CD4-positive, alpha-beta T cell treated with Interleukin-4 for 4 hours (primary cell): ENCODE measurements around the gene MYH6.
A peak's percentile ranks its signal among the peaks of the same experiment; 100 is the strongest.

Experiments
- DNase-seq: peaks from one replicate; pipeline ENCODE4 v3.0.0-alpha.2; 2020

The MYH6 gene

DNA sequence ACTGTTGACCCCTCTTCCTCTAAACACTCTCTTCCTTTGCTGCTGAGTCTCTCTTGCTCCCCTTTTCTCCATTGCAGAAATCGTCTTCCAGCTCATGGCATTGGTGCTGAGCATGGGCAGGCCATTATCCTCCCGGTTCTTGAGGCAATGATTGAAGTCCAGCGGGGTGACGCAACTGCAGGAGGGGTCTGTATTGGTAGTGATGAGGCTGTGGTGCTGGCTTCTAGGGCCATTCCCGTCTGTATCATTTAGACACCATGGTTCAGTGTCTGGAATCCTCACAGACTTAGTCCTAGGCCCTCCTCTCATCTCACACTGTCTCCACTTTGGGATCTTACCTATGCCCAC lies 54.7 kb downstream of the MYH6 start:
- DNase-seq, result no peak

DNA sequence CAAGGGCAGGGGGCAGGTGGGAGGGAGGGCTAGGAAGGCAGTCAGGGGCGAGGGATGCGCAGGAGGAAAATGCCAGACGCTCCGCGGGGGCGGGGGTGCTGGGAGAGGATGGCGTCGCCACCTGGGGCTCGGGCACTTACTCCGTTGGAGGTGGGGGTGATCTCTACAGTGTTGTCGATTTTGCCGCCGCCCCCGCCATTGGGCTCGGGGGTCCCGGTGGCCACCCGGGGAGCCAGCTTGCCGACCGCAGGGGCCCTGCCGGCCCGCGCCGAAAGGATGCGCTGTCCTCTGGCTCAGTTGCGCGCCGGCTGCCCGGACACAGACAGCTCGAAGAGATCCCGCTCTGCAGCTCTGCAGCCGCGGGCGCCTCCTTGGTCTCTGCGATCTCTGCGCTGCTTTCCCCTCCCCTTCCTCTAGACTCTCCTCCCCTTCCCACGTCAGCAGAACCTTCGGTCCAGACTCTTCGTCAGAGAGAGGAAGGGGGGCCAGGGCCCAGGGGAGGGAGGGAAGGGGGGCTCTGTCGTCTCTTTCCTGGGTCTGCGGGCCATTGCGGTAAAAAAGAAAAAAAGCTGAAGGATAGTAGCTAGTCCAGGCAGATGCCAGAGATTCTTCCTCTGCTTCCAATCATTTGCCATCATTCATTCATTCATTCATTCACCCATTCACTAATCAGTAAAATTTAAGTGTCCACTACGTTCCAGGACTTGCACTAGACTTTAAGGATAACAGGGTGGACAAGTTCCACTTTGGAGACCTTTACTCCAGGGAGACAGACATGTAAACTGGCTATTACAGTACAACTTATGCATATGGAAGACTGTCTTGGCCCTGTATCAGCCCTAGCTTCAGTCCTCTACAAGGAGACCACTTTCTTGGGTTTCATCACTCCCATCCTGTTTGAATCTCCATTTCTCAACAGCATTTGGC lies 55.3 kb downstream of the MYH6 start, which contains the start of gene SLC22A17:
SLC22A17 (minus strand) TSS at position 382 of the 927 bp plus-strand sequence.
- peak; percentile 20 for DNase-seq

DNA sequence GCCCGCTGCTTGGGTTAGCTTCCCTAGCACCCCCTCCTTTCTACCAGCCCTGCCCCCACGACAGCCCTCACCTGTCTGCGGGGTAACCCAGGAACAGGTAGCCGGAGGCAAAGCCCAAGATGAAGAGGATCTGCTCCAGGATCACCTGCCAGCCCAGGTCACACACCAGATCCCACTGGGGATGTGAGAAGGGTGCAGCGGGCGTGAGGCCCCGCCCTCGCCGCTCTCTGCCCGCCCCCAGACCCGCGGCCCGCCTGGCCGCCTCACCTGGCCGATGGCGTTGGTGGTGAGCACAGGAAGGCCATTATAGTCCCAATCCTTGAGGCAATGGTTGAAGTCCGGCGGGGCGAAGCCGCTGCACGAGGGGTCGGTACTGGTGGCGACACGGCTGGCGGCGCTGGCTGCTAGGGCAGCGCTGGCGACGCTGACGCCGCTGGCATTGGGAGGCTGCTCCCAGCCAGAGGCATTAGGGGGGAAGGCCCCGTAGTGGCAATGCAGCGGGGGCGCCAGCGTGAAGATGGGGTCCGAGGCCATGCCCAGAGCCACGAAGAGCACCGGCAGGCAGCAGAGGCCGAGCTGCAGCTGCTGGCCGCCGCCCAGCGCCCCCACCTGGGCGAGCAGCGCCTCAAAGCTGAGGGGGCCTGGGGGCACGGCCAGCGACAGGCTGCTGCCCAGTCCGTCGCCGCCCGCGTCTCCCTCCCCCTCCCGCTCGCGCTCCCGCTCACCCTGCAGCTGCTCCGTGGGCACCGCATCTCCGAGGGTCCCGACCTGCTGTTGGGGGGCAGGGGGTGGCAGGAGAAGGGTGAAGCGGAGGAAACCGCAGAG lies 56.2 kb downstream of the MYH6 start:
- no peak for DNase-seq

DNA sequence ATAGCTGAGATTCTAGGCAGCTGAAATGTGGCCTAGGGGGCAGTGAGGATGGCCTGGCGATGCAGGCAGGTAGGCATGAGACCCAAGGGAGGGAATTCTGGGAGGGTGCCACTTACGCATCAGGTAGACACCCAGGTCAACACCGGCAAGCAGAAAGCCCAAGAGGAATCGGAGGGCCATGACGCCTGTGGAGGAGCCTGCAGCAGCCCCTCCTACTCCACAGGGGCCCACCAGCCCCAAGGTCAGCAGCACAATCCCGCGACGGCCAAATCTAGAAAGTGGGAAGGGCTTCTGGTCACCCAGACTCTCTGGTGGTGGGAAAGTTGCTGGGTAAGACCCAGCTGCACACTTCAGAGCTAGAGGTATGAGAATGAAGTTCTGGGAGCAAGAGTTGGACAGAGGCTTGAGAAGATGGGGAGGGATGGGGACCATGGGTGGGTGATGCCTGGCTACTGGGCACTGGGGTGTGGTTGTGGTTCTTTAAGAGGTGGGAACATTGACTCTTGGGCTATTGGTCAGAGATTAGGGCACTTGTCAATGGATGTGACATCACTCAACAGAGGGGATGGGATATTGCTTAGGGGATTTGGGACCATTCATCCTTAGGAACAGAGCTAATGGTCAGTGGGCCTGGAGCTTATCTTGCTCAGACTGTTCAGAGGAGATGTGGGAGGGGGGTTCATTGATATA lies 58.8 kb downstream of the MYH6 start:
- DNase-seq, result no peak

DNA sequence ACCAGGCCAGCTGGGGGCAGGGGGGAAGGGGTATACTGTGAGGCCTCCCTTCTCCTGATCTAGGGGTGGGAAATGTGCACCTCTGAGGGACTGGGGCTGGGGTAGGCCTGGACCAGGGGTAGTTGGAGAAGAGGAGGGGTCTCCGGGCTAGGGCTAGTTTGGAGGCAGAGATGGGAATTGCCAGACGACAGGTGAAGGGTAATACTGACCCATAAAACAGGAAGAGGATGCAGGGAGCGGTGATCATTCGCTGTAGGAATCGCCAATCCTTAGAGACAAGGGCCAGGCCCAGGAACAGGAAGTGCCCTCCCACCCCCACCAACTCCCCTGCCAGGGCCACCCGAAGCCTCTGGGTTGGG lies 59.8 kb downstream of the MYH6 start:
- DNase-seq, result no peak

DNA sequence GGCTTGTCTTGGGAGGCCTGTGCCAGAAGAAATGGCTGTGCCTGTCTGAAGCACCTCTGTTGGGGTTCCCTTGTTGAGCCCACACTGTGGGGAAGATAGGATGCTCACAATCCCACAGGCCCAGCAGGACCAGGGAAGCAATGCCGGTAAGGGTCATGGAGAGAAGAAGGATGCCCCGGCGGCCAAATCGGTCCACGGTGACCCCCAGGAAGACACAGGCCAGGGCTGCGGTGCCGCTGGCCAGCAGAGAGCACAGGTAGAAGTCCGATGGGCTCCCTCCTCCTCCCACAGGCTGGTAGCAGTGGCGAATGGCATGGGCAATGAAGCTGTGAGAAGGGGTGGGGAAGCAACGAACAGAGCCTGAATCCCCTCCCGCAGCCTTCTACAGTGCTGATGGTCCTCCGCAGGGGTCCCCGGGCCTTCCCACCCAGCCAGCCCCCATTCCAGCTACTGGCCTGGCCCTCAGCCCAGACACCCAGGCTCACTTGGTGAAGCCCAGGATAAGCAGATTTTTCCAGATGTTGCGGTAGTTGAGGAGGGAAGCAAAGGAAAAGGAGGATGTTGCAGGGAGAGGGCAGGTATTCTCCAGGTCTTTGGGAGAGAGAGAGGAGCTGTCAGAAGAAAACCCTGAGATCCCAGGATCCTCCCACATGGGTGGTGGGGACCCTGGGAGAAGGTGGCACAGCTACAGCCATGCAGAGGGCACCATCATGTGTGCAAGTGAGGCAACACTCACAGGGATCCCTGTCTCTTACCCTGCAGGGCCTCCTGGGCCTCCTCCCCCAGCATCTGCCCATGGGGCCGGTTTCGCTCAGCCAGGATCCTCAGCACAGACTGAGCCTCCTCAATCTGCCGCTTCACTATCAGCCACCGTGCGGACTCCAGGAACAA lies 60.4 kb downstream of the MYH6 start:
- DNase-seq, result no peak

DNA sequence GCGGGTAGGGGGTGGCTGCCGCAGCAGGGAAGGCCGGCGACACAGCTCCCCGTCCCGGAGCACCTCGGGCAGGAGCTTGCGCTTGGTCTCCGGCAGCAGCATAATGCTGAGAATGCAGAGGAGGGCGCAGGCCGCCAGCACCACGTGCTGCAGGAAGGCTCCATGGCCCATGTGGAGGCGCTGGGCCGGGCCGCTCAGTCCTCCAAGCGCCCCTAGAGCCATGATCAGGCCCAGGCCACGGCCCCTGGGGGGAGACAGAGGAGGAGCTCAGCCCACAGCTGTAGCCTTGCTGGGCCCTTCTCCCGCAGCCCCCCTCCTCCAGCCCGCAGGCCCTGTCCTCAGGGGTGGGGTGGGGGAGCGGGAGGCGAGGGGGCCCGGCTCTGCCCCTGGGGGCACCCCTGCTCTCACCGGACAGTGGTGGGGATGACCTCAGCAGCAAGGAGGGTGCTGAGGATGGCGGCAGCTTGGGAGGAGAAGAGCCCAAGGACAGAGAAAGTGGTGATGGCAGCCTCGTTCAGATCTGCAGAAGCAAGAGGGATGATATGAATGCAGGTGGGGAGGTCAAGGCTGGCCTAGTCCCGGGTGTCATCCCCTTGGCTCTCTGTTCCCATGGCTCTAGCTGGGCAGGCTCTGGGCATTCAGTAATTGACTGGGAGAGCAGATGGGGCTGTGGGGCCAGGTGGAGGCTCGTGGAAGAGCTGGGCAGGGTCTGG lies 61.2 kb downstream of the MYH6 start:
- no peak for DNase-seq

DNA sequence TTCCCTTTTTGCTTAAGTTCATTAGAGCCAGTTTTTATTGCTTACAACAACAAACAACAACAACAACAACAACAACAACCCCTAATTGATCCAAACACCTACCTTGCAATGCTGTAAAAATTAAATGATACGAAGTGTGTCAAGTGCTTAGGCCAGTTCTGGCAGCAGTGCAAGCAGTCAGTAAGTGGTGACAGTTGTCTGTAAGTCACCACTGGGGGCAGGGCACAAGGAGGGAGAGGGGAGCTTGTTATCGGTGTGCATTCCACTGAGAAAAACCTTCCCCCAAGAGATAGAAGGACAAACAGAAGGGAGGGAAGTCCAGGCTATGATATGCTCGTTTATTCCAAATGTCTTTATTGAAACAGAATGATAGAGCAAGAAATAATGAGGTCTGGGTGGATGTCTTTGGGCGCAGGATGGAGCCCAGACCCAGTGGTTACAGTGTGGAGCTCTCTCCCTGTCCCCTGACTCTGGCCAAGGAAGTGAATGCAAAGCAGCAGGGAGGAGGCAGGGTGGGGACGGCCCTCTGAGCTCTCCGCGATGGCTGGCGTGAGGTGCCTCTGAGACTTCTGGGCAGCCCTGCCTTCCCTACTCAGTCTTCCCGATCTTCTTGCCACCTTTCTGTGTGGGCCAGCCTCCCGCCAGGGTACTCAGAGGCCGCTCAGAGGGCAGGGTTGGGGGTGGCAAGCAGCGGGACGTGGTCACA lies 61.9 kb downstream of the MYH6 start:
- DNase-seq, result no peak

DNA sequence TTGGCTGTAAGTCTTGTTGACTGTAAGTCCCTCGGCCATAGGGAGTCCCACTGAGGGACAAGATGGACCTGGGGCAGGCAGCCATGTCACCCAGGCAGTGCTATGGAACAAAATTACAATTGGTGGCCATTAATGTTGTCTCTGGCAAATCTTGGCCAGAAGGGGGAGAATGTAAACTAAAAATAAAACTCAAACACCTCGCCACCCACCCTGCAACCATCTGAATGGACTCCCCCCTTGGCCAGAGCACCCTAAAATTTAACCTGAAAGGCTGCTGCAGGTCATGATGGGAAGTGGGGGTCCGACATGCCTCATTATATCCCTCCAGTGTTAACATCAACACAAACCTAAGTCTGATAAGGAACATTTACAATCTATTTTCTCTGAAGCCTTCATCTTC lies 63.6 kb downstream of the MYH6 start:
- DNase-seq, result no peak

DNA sequence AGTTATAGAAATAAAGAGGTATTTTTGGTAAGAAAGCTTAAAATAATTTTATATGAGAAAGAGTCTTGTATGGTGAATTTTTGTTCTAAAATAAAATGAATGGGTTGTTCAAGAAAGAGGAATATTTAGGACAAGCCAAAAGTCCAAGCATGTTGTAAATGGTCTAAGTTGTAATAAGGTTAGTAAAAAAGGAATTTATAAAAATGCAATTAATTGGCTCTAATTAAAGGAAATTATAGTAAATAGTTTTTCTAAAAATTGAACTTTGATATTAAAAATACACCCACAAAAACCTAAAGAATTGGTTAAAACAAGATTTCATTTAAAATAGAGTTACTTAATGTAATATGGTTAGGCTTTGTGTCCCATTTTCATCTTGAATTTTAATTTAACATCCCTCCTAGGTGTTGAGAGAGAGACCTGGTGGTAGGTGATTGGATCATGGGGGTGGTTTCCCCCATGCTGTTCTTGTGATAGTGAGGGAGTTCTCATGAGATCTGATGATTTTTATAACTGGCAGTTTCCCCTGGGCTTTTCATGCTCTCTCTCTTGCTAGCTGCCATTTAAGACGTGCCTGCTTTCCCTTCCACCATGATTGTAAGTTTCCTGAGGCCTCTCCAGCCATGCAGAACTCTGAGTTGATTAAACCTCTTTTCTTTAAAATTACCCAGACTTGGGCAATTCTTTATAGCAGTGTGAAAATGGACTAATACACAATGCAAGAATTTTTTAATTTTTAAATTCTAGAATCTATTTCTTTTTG lies 68.4 kb downstream of the MYH6 start:
- no peak for DNase-seq

DNA sequence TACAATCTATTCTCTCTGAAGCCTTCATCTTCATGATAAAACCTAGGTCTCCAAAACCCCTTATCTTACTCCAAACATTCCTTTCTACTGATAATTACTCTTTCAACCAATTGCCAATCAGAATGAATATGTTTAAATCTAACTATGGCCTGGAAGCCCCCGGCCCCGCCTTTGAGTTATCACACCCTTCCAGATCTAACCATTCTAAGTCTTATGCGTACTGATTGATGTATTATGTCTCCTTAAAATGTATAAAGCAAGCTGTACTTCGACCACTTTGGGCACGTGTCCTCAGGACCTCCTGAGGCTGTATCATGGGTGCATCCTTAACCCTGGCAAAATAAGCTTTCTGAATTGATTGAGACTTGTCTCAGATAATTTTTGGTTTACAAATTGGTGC lies 72.5 kb downstream of the MYH6 start:
- no peak for DNase-seq
